ENCODE measurements around the gene TOMM34. TPM values are rescaled to one million over a fixed set of nuclear protein-coding genes. Genes with fewer than 3 reads are reported as not detected.

The TOMM34 gene
- polyA plus RNA-seq, 1 experiment, result 48.6 TPM

DNA sequence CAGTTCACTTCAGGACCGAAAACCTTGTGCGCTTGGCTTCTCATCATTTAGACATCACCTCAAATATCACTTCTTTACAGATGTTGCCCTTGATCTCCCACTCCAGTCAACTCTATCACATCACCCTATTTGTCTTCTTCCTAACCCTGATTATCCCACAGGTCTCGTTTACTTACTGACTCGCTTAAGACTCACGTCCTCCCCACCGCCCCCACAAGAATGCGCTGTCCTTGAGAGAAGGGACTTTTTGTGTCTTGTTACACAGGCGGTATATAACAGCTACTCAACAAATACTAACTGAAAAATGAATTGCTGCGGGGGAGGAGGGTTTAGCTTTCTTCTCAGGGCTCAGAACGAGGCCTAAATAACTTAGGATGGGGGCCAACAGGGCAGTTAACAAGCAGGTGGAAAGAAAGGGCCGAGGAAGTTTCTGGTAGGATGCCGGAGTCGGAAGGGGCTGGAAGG lies 527 bp downstream of the TOMM34 start:
- no peak for DNase-seq (ENCODE audit: low read depth)
- H3K4me3 ChIP-seq (ENCODE audit: low read depth, low read length), result peak overlapping the region; percentile 74
- CTCF ChIA-PET, result interaction anchor here (1.5 to 4.1 kb wide), 3 partner anchors 11 to 67 kb away, joined by 3 to 15 read pairs (median 6); no protein-coding TSS in a partner anchor

DNA sequence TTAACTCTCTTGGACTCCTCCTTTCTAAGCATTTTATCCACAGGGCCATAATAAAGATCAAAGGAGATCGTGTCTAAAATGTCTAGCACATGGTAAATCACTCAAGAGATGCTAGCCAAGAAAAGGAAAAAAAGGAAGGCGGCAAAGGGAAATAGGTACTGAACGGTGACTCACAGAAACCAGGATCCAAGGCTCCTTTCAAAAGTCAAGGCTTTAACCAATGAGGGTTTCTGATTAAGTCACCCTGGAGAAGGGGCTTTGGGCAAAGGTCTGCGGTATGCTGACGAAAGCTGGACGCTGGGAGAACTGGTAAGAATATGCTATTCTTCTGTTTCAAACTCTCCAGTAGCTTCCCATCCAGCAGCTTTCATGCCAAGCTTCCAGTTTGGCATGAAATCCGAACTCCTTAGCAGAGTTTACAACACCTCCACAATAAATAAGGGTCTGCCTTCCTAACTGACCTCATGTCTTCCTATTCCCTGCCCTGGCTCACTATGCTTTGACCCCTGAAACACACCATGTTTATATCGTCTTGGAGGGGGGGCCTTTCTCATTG lies 1.0 kb downstream of the TOMM34 start:
- Histone ChIP-seq H3K36me3 (ENCODE audit: control insufficient read depth, insufficient read depth, low read length) (peaks cover 6% of the 10 kb centered on the region), H3K27me3 (ENCODE audit: control insufficient read depth, insufficient read depth, low read length) (no peaks in the 10 kb centered on the region), H3K4me3 (ENCODE audit: low read depth, low read length) (peak overlapping the region; percentile 74)
- ChIA-PET CTCF (interaction anchor here (1.0 to 4.1 kb wide), 3 partner anchors 10 to 137 kb away, joined by 3 to 15 read pairs (median 6); no protein-coding TSS in a partner anchor), POLR2A (no interaction called here)
- no peak for DNase-seq (ENCODE audit: low read depth)
- TF ChIP-seq, protein P1, sequence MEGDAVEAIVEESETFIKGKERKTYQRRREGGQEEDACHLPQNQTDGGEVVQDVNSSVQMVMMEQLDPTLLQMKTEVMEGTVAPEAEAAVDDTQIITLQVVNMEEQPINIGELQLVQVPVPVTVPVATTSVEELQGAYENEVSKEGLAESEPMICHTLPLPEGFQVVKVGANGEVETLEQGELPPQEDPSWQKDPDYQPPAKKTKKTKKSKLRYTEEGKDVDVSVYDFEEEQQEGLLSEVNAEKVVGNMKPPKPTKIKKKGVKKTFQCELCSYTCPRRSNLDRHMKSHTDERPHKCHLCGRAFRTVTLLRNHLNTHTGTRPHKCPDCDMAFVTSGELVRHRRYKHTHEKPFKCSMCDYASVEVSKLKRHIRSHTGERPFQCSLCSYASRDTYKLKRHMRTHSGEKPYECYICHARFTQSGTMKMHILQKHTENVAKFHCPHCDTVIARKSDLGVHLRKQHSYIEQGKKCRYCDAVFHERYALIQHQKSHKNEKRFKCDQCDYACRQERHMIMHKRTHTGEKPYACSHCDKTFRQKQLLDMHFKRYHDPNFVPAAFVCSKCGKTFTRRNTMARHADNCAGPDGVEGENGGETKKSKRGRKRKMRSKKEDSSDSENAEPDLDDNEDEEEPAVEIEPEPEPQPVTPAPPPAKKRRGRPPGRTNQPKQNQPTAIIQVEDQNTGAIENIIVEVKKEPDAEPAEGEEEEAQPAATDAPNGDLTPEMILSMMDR (IDR thresholded peaks at IDR 0.05; ENCODE audit: insufficient read depth, low read depth, low read length), result no peak

More for the DNA sequence above, 527 bp downstream of the TOMM34 start:
- TF ChIP-seq, protein P1 (IDR thresholded peaks at IDR 0.05; ENCODE audit: insufficient read depth, low read depth, low read length), result peak; percentile 16; the same call in 1 of the 2 replicates
- peaks cover 6% of the 10 kb centered on the region for H3K36me3 ChIP-seq (ENCODE audit: control insufficient read depth, insufficient read depth, low read length)
- POLR2A ChIA-PET, result interaction anchor here (0.5 kb wide), 1 partner anchor 84 kb away, joined by 4 read pairs; no protein-coding TSS in a partner anchor
- H3K27me3 ChIP-seq (ENCODE audit: control insufficient read depth, insufficient read depth, low read length), result no peaks in the 10 kb centered on the region

DNA sequence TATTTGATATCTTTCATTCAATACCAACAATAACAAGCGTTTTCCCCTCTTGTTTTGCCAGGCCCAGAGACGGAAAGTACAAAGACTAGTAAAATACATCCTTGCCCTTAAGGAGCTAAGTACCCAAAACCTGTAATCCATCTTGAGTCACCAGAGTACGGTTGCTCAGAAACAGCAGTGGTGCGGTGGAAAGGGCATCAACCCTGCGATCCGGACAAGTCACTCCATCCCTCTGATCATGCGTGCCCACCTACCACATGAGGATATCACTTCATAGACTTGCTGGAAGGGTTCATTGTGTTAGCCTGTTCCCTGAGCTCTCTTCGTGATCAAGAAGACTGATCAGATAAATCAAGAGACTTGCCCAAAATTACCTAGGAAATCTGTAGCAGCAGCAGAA lies 1.9 kb downstream of the TOMM34 start:
- ChIA-PET CTCF (interaction anchor here (1.0 to 4.1 kb wide), 4 partner anchors 9 to 154 kb away, joined by 3 to 15 read pairs (median 6); no protein-coding TSS in a partner anchor), POLR2A (no interaction called here)
- no peaks in the 10 kb centered on the region for H3K27me3 ChIP-seq (ENCODE audit: control insufficient read depth, insufficient read depth, low read length)
- no peak for DNase-seq (ENCODE audit: low read depth)
- TF ChIP-seq, protein P1 (IDR thresholded peaks at IDR 0.05; ENCODE audit: insufficient read depth, low read depth, low read length), result no peak
- H3K36me3 ChIP-seq (ENCODE audit: control insufficient read depth, insufficient read depth, low read length), result peaks cover 9% of the 10 kb centered on the region
- H3K4me3 ChIP-seq (ENCODE audit: low read depth, low read length), result no peak overlapping the region

DNA sequence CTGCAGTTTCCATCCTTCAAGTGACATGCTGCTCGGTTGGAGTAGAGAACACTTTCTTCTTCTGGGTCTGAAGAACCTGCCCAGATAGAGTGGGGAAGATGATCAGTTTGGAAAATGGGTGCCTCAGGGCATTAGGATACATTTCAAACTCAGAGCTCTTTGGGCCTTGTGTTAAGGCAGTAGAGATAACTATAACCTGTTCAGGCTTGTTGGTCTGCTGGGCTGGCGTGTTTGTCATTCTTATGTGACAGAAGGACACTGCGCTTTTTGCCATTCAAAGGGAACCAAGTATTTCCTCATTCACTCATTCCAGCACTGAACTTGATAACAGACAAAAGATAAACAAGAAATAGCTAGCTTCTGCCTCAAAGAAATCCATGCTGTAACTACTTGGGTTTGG lies 3.8 kb downstream of the TOMM34 start:
- Histone ChIP-seq H3K4me3 (ENCODE audit: low read depth, low read length) (no peak overlapping the region), H3K27me3 (ENCODE audit: control insufficient read depth, insufficient read depth, low read length) (no peaks in the 10 kb centered on the region), H3K36me3 (ENCODE audit: control insufficient read depth, insufficient read depth, low read length) (peaks cover 15% of the 10 kb centered on the region)
- no peak for DNase-seq (ENCODE audit: low read depth)
- ChIA-PET CTCF (interaction anchor here (2.4 kb wide), 1 partner anchor 156 kb away, joined by 7 read pairs; no protein-coding TSS in a partner anchor), POLR2A (no interaction called here)
- TF ChIP-seq, protein P1 (IDR thresholded peaks at IDR 0.05; ENCODE audit: insufficient read depth, low read depth, low read length), result no peak

DNA sequence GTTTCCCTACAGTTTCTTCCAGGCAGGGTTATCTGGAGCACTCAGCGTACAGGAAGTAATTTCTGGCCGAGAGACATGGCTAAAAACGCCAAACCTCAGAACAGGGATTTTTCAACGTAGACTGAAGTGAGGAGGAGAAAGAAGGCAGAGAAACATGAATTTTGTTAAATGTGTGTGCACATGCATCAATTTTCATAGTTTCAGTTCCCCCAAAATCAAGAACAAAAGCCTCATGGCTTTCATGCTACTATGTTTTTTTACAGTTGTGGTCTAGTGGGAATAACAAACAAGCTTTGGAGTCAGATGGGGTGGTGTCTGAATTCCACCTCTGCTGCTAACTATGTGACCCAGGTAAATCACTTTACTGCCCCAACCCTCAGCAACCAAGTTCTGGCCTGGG lies 4.9 kb downstream of the TOMM34 start:
- Histone ChIP-seq H3K27me3 (ENCODE audit: control insufficient read depth, insufficient read depth, low read length) (no peaks in the 10 kb centered on the region), H3K4me3 (ENCODE audit: low read depth, low read length) (no peak overlapping the region), H3K36me3 (ENCODE audit: control insufficient read depth, insufficient read depth, low read length) (peaks cover 20% of the 10 kb centered on the region)
- POLR2A ChIA-PET, result no interaction called here
- TF ChIP-seq, protein P1 (IDR thresholded peaks at IDR 0.05; ENCODE audit: insufficient read depth, low read depth, low read length), result no peak
- no peak for DNase-seq (ENCODE audit: low read depth)
- CTCF ChIA-PET, result no interaction called here

All from BJ (cell line).